Middle frontal gyrus (tissue), 1 donor: Measurements from ENCODE around the gene KL.

Experiments
- DNase-seq: peaks from one replicate; pipeline ENCODE4 v3.0.0-alpha.2; 2015; ENCODE audit warnings: low spot score; ENCODE audit errors: extremely low spot score

Gene KL

DNA sequence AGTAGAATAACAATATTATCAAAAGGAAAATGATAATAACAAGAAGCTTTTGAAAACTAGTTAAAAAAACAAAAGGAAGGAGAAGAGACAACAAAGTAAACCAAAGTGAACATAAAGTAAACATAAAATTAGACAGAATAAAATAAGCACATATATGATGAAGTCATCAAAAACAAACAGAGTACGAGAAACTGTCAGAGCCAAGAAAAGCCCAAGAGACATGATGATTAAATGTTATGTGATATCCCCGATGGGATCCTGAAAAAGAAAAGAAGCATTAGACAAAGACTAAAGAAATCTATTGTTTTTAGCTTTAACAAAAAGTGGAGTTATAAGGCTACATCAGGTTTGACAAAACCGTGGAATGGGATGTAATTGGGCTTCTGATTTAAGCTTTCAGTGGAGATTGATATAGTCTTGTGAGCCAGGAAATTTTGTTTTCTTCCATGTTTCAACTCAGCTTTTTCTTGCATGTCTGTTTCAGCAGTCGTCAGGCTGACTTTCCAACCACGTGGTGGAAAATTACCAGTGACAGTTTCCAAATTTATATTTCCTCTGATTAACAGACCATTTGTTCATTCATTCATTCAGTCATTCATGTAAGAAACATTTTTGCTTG lies 64.9 kb downstream of the KL start:
- no peak for DNase-seq

DNA sequence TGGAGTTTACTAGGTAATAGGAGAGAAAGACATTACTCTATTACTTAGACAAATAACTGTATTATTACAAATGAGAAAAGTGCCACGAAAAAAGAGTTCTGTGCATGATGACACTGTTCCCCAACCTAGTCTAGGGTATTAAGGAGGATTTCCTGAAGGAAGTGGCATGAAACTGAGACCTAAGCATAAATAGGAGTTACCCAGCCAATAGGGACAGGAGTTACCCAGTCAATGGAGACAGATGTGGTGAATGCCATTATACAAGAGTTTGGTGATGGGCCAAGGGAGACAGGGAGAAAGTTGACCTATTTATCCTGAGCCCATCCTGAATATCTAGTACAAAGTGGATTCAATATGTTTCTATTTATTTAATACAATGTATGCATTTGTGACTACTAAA lies 65.4 kb downstream of the KL start:
- no peak for DNase-seq

DNA sequence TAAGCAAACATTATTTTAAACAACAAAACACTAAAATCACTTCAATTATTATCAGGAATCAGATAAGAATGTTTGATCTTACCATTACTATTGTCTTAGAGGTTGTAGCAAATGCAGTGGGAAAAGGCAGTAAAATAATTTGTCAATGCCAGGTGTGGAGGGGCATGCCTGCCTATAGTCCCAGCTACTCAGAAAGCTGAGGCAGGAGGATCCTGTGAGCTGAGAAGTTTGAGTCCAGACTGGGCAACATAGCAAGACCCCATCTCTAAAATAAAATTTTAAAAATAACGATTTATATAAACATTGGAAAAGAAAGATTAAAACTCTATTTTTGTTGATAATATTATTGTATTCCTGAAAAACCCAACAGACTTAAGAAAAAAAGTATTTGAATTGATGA lies 66.8 kb downstream of the KL start:
- DNase-seq, result no peak

DNA sequence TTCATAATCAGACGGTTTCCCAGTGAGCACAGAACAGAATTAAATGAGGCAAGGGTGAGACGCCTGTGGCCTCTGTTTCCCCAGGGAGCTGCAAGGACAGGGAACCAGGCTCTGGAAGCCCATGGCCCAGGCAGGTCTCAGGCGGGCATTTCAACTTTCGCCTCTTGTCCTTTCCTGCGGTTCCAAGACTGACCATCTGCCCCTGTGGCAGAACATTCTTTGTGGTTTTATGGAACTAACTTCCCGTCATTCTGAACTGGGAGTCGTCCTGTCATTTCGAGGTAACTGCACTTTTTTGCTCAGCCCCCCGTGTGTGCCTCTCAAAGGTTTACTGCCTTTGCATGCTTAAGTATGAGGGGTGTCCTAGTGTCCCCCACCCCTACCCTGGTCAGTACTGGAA lies 70.9 kb downstream of the KL start:
- DNase-seq, result no peak

DNA sequence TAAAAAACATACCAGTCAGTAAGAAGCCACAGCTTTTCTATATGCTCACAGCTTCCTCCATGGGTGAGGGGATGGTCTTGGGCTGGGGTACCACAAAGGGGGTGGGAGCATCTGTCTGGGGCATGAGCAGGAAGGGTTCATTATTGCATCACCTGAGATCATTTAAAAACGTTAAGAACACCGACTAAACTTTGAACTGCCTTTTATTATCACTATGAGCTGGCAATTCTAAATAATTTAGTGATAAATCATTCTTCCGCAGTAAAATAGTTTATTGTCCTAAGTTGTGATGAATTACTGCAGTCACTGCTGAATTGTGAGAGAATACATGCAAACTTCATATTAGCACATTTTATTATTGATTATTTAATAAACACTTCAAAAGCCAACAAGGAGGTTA lies 71.6 kb downstream of the KL start:
- no peak for DNase-seq

DNA sequence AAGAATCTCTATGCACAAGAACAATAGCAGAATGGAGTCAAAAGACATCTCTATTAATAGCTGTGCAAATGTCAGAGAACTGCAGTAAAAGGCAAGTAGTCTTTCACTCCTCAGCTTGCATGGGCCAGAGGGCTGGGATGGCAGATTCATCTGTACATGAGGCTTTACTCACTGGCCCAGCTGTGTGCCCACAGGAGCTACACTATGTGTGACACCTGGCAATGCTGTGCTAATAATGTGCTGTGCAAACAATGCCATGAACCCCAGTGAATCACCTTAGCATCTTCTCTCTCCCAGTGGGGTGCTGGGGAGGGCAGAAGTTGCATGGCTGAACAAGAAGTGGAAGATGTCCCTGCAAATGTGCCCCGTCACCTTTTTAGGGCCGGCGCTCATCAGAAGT lies 73.1 kb downstream of the KL start:
- DNase-seq, result no peak

DNA sequence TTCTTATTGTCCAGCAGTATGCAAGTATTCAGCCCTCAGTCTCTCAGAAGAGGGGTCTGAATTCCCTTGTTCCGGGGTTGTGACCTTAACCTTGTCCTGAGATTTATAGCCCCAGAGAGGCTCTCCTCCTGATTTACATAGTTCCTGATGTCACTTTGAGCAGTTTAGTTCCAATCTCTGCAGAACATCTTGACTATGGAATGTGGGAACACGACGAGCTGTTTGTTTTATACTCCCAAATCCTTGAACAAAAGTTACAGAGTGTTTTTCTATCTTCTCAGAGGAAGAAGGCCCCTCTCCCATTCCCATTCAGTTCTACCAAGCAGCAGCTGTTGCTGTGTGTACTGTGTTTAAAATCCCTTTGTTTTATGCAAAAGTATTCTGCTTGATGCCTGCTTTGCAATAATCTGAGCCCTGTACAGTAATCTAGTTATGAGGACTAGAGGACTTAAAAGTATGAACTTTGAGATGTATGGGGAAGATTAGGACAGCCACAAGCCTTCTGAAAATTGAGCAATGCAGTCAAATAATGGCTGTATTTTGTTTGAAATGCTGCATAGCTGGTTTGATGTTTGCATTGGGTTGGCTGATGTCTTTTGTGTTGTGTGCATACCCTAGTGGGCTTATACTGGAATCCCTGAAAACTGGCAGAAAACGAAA lies 74.7 kb downstream of the KL start:
- DNase-seq, result no peak

DNA sequence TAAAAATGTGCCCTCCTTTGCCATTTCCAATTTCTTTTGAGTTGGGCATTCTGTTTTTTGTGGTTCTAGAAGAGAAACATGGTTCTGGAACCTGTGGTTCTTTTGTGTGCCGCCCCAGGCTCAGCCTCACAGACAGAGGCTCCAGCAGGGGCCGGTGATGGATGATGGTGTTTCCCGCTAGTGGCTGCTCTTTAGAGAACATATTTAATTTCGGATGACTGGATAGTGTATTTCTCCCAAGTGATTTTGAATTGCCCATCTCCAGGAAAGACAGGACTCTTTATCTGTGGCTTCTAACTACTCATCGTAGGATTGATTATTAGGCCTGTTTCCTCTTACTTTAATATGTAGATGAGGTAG lies 75.2 kb downstream of the KL start:
- DNase-seq, result no peak

DNA sequence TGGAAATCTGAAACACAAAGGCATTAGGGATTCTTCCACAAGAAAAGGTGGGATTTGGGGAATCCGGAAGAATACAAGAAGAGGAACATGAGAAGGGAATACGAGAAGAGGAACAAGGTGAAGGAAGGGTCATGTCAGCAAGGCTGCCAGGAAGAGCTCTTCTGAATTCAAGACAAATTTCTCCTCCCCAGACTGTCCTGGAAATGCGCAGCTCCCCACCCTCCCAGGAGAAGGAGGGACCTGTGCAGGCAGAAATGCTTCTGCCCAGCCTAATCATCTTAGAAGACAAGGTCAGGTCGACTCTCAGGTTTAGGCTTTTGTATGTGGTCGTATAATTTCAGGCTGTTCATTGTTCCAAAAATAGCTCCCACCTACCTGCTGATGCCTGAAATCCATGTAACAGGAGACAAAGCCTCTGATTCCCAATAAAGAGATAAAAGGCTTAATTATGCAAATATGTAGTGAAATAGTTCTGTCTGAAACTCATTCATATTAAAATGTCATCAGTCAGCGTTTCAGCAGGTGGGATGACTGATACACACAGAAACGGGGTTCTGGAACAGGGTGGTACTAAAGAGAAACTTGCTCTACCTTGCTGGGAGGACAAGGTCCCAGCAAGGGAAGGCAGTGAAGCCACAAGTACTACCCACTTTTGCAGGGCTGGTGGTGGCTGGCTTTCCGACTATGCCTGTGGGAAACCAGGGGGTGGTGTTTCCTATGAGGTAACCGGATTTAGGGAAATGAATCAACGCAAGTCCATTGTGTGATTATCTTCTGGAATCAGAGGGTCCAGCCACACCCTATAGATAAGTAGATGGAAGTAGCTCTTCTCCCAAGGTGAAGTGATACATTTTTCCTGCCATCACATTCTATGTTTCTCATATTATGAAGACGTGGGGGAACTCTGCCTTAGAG lies 76.1 kb downstream of the KL start:
- DNase-seq, result no peak

DNA sequence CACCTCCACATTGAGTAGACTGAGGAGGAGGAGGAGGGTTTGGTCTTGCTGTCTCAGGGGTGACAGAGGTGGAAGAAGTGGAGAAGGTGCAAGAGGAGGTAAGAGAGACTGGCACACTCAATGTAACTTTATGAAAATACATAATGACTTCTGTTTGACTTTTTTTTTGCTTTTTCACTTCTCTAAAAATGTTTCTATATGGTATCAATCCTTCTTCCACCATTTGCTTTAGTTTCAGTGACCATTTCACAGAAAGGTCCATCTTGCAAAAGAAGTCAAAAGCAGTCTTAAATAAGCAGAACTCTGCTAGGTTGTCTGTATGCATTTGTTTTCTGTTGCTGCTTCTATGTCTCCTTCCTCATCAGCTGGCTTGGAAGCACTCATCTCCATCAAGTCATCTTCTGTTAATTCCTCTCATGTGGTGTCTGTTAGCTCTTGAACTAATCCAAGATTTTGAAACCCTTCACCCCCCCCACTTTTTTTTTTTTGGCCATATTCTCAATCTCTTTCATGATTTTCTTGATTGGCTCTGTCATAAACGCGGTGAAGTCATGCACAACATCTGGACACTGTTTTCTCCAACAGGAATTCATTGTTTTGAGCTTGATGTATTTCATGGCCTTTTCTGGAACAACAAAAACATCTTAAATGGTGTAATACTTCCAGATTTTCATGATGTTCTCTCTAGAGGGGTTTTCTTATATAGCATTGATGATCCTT lies 80.8 kb downstream of the KL start:
- DNase-seq, result no peak

DNA sequence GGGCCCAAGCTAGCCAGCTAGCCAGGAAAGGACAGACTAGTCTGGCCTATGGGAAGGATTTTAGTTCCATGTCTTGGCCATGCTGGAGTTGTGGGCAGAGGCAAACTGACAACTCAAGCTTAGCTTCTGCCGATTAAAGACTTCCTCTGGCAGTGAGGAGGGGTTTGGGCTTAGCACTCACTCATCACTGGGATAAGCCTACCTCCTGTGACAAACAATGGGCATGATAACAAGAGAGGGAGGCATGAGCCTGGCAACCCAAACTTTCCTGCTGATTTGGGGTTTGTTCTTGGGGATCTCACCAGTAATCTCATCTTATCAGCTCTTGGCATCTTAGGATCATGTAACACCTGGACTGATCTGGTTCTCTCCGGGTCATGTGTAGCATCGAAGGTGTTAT lies 83.6 kb downstream of the KL start:
- DNase-seq, result no peak

DNA sequence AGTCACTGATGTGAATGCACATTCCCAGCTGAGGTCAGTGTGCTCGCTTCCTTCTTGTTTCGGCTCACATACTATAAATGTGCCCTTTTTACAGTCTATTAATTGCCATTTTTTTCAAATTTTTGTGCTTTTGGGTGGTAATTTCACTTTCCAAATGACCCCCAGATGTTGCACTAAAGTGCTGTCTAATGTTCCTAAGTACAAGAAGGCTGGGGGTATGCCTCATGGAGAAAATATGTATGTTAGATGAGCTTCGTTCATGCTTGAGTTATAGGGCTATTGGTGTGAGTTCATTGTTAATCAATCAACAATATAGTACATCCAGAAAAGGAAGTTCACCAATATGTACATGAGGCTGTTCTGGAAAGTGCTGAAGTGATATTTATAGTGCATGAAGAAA lies 84.7 kb downstream of the KL start:
- no peak for DNase-seq

DNA sequence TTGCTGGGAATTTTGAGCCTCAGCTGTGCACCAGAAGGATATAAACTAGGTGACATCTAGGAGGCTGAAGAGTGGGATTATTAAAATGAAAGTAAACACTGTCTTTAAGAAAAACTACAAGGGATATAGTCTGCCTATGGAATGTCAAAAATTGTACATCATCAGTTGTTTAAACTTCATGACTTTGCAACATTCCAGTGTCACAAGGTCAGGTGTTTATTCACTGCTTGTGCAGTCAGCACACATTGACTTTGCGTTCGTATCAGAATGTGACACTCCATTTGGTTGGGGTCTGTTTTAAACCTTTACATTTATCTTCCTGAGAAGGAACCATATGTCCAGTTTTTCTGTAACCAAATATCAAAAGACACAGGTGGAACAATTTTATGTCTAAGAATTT lies 85.6 kb downstream of the KL start:
- no peak for DNase-seq

DNA sequence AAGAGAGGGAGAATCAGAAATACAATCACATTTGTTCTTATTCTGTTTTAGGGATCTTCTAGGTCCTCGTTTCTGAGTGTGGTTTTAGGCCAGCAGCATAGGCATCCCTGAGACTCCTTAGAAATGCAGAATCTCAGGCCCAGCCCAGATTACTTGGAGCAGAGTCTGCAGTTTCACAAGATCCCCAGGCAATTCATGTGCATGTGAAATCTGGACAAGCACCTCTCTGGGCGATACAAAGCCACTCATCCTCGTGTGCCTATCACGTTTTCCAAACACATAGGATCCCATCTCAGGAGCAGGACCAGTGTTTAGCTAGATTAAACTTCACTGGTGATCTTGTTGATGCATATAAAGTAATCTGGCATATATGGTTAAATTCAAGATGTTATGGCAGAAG lies 87.2 kb downstream of the KL start:
- no peak for DNase-seq

DNA sequence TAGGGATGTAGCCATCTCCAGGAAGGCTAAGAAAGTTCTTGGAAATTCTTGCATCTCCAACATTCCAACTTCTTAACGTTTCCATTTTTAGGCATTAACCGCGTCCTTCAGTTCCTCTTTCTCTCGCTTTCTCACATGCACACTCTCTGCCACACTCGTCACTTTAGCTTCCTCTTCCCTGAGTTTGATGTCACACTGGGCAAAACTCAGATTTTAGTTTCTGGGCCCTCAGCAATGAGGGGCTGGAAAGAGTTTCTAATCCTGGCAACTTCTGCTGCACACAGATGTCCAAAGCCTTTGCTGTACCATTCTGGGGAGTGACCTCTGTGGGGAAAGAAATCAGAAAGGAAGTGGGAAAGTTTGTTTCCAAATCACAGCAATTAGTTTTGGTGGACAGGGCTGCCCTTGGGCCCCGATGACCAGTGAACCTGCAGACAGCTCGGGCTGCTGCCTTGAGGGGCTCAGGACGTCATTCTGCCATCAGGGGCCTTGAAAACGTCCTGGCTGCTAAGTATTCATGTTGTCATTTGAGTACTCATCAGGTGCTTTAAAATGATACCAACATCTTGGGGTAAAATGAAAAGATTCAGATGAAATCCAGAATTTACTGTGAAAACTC lies 89.3 kb downstream of the KL start:
- DNase-seq, result no peak

DNA sequence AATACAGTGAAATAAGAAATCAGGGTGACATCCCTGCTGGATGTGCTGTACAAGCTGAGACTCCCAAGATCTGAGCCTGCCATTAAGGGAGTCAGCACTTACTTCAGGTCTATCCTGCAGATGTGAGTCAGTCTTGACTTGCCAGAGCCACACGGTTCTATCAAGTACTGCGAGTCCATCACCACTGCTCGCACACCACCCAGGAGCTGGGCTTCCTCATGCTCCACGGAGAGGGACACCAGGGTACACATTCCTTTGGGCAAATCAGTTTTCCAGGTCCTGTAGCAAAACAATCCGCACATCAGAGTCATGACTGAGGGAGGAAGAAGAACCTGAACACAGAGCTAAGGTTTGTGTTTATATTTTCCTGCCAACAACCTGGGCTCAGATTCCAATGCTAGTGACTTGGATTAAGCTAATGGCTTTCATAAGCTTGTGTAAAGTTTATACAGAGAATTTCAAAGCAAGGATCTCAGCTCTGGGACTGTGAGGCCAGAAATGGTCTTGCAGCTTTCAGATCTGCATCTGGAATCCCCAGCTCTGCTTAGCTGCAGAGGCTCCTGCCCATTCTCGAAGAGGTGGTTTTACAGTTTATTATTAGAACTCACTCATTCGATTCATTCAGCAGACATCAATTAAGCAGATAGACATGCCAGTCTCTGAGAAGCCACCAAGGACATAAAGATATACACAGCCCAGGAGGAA lies 90.6 kb downstream of the KL start:
- no peak for DNase-seq

DNA sequence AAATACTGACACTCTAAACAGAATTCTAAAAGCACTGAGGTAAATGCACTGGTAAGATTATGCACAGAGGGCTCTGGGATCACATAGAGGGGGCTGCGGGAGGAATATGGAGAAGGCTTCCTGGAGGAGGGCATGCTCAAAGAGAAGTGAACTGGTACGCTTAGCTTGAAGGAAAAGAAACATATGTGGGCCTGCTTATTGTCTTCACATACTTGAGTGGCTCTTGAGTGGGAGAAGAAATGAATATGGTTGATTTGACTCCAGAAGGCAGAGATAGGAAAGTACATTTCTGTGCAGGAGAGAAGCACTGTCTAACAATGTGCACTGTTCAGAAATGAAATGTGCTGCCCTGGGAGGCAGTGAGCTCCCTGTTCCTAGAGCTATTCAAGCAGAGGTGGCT lies 91.1 kb downstream of the KL start:
- DNase-seq, result no peak

DNA sequence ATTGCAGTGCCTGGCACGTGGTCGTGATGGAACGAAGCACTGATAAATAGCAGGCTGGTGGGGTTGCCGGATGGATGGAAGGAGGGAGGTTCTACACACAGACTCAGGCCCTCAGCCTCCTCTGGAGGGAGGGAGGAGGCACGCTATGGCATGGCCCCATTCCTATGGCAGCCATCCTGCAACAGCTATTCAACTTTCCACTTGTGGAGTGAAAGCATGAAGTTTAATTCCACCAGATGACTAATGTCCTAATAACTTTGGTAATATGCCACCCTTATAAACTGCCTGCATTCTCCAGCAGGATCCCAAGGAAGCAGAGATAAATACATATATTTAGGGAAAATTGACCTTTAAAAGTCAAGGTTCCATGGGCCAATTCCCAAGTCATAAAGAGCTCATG lies 92.4 kb downstream of the KL start:
- DNase-seq, result no peak

DNA sequence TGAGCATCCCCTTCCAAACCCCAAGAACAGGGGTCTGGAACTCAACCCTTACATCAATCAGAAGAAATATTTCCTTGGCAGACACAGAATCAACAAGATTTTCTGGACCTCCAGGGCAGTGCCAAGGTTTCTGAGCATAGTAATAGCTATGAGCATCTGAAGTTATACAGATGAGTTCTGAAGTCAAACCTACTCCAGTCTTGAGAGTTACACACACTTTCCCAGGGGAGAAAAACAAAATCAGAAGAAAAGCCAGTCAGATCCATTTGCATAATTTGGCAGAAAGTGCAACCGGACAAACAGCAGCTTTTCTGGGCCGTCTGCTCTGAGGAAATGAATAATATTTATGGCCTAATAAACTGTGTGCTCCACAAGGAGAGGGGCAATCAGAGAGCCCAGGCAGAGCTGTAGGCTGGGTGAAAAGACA lies 93.1 kb downstream of the KL start:
- DNase-seq, result no peak

DNA sequence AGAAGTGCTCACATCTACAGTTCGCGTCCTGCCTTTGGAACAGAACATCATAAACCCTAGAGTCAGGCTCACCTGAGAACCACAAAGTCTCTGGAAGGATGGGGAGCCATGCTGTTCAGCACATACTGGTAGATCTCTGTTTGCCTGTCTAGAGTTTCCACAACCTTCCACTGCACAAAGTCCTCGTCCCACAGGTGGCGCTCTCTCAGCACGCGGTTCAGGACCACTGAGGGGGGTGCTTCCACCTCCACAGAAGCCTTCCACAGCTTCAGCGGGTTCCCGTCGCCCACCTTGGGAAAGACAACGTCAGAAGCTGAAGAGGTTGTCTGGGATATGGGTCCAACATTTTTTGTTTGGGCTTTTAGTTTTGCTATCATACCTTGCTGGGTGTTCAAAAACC lies 93.6 kb downstream of the KL start:
- DNase-seq, result no peak

DNA sequence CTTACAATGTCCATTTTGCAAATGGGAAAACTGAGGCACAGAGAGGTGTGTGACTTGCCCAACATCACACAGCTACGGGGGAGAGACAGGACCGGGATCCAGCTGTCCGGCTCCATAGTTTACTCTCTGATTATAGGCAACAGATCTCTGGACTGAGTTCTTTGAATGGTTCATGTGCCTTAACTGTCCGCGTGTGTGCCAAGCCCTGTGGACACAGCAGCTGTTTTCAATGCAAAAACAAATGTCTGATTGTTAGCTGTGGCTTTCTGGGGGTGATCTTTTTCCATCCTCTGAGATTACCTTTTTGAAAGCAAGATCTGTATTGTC lies 94.1 kb downstream of the KL start:
- no peak for DNase-seq
